GM23338 (cell line): Measurements from ENCODE around the gene SLC7A14. TPM values are rescaled to one million over a fixed set of nuclear protein-coding genes. Genes with fewer than 3 reads are reported as not detected.

Experiments used
- ATAC-seq: fragments of 200-7000 bp; cut with Tn5 transposase; 3 replicates; pipeline ENCODE4 v1.9.1; 2020
- DNase-seq: peaks from one replicate; pipeline ENCODE4 v3.0.0-alpha.2; 2015; ENCODE audit warnings: low spot score
- H2AFZ ChIP-seq: fragments of 200-600 bp; sonication (generic); 2 replicates; pipeline ENCODE4 v1.8.0; 2016; ENCODE audit warnings: antibody characterized with exemption, mild to moderate bottlenecking, moderate library complexity
- H3F3A ChIP-seq: fragments of 200-600 bp; sonication (generic); replicated peaks from 2 replicates; pipeline ENCODE4 v1.8.0; 2017; ENCODE audit warnings: antibody characterized with exemption, mixed run types, low read depth
- H3K27ac ChIP-seq: fragments of 200-600 bp; sonication (generic); 2 replicates; pipeline ENCODE4 v1.6.1; 2016; ENCODE audit warnings: low read depth
- H3K27me3 ChIP-seq: fragments of 200-600 bp; sonication (generic); 2 replicates; pipeline ENCODE4 v1.8.0; 2016; ENCODE audit warnings: mild to moderate bottlenecking, mixed run types, moderate library complexity; ENCODE audit not compliant: insufficient read depth
- H3K36me3 ChIP-seq: fragments of 200-600 bp; sonication (generic); 2 replicates; pipeline ENCODE4 v1.8.0; 2016; ENCODE audit warnings: mild to moderate bottlenecking; ENCODE audit not compliant: insufficient read depth
- H3K4me1 ChIP-seq: fragments of 200-600 bp; sonication (generic); 2 replicates; pipeline ENCODE4 v1.8.0; 2016; ENCODE audit warnings: mild to moderate bottlenecking, moderate library complexity; ENCODE audit not compliant: insufficient read depth
- H3K4me2 ChIP-seq: fragments of 200-600 bp; sonication (generic); 2 replicates; pipeline ENCODE4 v1.7.1; 2017; ENCODE audit warnings: mixed run types
- H3K4me3 ChIP-seq: fragments of 200-600 bp; sonication (generic); 2 replicates; pipeline ENCODE4 v1.6.1; 2016; ENCODE audit warnings: mixed run types
- H3K79me2 ChIP-seq: fragments of 200-600 bp; sonication (generic); replicated peaks from 2 replicates; pipeline ENCODE4 v1.8.0; 2017; ENCODE audit warnings: mild to moderate bottlenecking; ENCODE audit not compliant: insufficient read depth
- H3K9me2 ChIP-seq: fragments of 200-600 bp; sonication (generic); 2 replicates; pipeline ENCODE4 v1.8.0; 2017; ENCODE audit not compliant: insufficient read depth
- H4K20me1 ChIP-seq: fragments of 200-600 bp; sonication (generic); replicated peaks from 2 replicates; pipeline ENCODE4 v1.8.0; 2017; ENCODE audit warnings: mild to moderate bottlenecking; ENCODE audit not compliant: insufficient read depth
- H3K27ac Mint-ChIP-seq: 2 replicates; pipeline ENCODE4 v1.8.0; 2020; ENCODE audit warnings: inconsistent platforms, mild to moderate bottlenecking, moderate library complexity, mixed read lengths
- H3K27me3 Mint-ChIP-seq: 3 replicates; pipeline ENCODE4 v1.8.0; 2022; ENCODE audit warnings: low read depth, mild to moderate bottlenecking, moderate library complexity, mixed read lengths, inconsistent platforms; ENCODE audit not compliant: insufficient read depth, poor library complexity
- H3K36me3 Mint-ChIP-seq: 3 replicates; pipeline ENCODE4 v1.8.0; 2021; ENCODE audit warnings: low read depth, mild to moderate bottlenecking, inconsistent platforms, moderate library complexity, mixed read lengths
- H3K4me1 Mint-ChIP-seq: 3 replicates; pipeline ENCODE4 v1.8.0; 2020; ENCODE audit warnings: mild to moderate bottlenecking, inconsistent platforms, mixed read lengths
- H3K4me3 Mint-ChIP-seq: 3 replicates; pipeline ENCODE4 v1.8.0; 2021; ENCODE audit warnings: moderate library complexity, mild to moderate bottlenecking, inconsistent platforms, mixed read lengths
- H3K9me3 Mint-ChIP-seq: 3 replicates; pipeline ENCODE4 v1.8.0; 2020; ENCODE audit warnings: moderate library complexity, mild to moderate bottlenecking, inconsistent platforms, mixed read lengths
- CTCF ChIP-seq, 2 experiments: fragments of 200-600 bp in 1 of 2; sonication (generic) in 1 of 2; conservative IDR thresholded peaks; 2 replicates each; pipeline versions ENCODE4 v1.5.1 to v1.6.1; 2016 to 2017; ENCODE audit warnings: antibody characterized with exemption in 2 of 2, low read depth in 2 of 2, mild to moderate bottlenecking in 2 of 2, moderate library complexity in 1 of 2
- EZH2 ChIP-seq: fragments of 200-600 bp; sonication (generic); IDR thresholded peaks from one replicate; pipeline ENCODE4 v1.8.0; 2017; ENCODE audit warnings: antibody characterized with exemption, mild to moderate bottlenecking, low read depth; ENCODE audit not compliant: unreplicated experiment
- EZH2phosphoT487 ChIP-seq: fragments of 200-600 bp; sonication (generic); IDR thresholded peaks from one replicate; pipeline ENCODE4 v1.8.1; 2018; ENCODE audit warnings: antibody characterized with exemption; ENCODE audit not compliant: unreplicated experiment
- JUNB ChIP-seq: IDR thresholded peaks from one replicate; pipeline ENCODE4 v1.6.1; 2016; ENCODE audit warnings: antibody characterized with exemption; ENCODE audit not compliant: unreplicated experiment
- NANOG ChIP-seq: IDR thresholded peaks from 2 replicates; pipeline ENCODE4 v1.6.1; 2016; ENCODE audit warnings: antibody characterized with exemption, borderline replicate concordance
- POLR2AphosphoS5 ChIP-seq: IDR thresholded peaks from 2 replicates; pipeline ENCODE4 v1.6.1; 2016; ENCODE audit warnings: antibody characterized with exemption, low read depth
- ZNF114 ChIP-seq: fragments of 250-450 bp; sonication (Bioruptor Pico); IDR thresholded peaks from 2 replicates; pipeline ENCODE4 v1.5.0; 2020; ENCODE audit warnings: mild to moderate bottlenecking, moderate library complexity
- ZNF331 ChIP-seq: fragments of 250-450 bp; sonication (Bioruptor Pico); IDR thresholded peaks from 2 replicates; pipeline ENCODE4 v1.5.0; 2020; ENCODE audit warnings: low read depth, mild to moderate bottlenecking, moderate library complexity
- polyA plus RNA-seq: library from polyadenylated mRNA; unstranded; fragments of >200 nt; fragmentation: Nextera tagmentation; extraction: Ambion mirVana; gene quantifications from 2 replicates; pipeline ENCODE4 v1.2.1, GENCODE V29; 2016
- total RNA-seq: library from RNA; depleted of rRNA; stranded (reverse); fragments of >200 nt; shearing (Covaris generic); gene quantifications from 2 replicates; pipeline ENCODE4 v1.2.3, GENCODE V29; 2014
- TF ChIP-seq, protein P1 (sequence below): IDR thresholded peaks from one replicate; pipeline ENCODE4 v1.6.1; 2018; ENCODE audit warnings: antibody characterized with exemption; ENCODE audit not compliant: unreplicated experiment

SLC7A14 gene
- total and polyA plus RNA-seq, 2 experiments from 2014 or later, result 0.49 to 0.82 TPM

DNA sequence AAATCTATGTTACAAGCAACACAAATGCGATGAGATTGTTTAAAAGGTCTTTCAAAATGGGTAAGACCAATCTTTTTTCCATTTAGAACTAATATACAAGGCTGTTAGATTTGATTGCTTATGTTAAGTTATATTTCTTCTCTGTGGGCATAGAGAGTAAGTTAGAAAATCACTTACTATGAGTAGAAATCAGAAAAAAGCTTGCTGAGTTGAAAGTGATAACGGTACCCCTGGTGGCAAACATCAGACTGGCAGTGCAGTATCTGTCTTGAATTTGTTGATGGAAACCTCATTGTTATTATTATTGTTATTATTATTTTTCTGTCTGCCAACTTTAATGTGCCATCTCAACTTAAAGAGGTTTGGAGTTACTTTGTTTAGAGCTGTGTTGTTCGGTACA, 154.8 kb downstream of the SLC7A14 start:
- DNase-seq, result no peak

GRCh38 chr3:170429050-170429449, 156.8 kb downstream of the SLC7A14 start:
- Mint-ChIP-seq H3K4me1 (peaks cover 18% of the 10 kb centered on the region), H3K36me3 (0 out of 3 replicates have a peak, but pooled peaks cover 3% of the 10 kb centered on the region), H3K27ac (no peak overlapping the region), H3K9me3 (no peaks in the 10 kb centered on the region), H3K27me3 (no peaks in the 10 kb centered on the region), H3K4me3 (no peak overlapping the region)
- no peaks in the 10 kb centered on the region for H4K20me1 ChIP-seq
- H3K79me2 ChIP-seq, result no peaks in the 10 kb centered on the region
- H3K4me2 ChIP-seq, result no peak overlapping the region
- no peak for DNase-seq
- no peaks in the 10 kb centered on the region for H3F3A ChIP-seq
- no peak for ATAC-seq
- no peaks in the 10 kb centered on the region for H3K4me1 ChIP-seq
- H3K9me2 ChIP-seq, result 0 out of 2 replicates have a peak, but pooled peaks cover 3% of the 10 kb centered on the region
- H3K27me3 ChIP-seq, result no peaks in the 10 kb centered on the region
- no peak overlapping the region for H3K27ac ChIP-seq
- H3K36me3 ChIP-seq, result no peaks in the 10 kb centered on the region
- no peak overlapping the region for H2AFZ ChIP-seq
- H3K4me3 ChIP-seq, result no peak overlapping the region
- TF ChIP-seq JUNB (no peak), ZNF114 (CRISPR knock-in tag) (no peak), POLR2AphosphoS5 (no peak), CTCF (conservative IDR thresholded peaks at IDR 0.05; ENCODE audit: low read depth in 2 of 2) (no peak), EZH2 (no peak), EZH2phosphoT487 (no peak)
- TF ChIP-seq, protein P1, sequence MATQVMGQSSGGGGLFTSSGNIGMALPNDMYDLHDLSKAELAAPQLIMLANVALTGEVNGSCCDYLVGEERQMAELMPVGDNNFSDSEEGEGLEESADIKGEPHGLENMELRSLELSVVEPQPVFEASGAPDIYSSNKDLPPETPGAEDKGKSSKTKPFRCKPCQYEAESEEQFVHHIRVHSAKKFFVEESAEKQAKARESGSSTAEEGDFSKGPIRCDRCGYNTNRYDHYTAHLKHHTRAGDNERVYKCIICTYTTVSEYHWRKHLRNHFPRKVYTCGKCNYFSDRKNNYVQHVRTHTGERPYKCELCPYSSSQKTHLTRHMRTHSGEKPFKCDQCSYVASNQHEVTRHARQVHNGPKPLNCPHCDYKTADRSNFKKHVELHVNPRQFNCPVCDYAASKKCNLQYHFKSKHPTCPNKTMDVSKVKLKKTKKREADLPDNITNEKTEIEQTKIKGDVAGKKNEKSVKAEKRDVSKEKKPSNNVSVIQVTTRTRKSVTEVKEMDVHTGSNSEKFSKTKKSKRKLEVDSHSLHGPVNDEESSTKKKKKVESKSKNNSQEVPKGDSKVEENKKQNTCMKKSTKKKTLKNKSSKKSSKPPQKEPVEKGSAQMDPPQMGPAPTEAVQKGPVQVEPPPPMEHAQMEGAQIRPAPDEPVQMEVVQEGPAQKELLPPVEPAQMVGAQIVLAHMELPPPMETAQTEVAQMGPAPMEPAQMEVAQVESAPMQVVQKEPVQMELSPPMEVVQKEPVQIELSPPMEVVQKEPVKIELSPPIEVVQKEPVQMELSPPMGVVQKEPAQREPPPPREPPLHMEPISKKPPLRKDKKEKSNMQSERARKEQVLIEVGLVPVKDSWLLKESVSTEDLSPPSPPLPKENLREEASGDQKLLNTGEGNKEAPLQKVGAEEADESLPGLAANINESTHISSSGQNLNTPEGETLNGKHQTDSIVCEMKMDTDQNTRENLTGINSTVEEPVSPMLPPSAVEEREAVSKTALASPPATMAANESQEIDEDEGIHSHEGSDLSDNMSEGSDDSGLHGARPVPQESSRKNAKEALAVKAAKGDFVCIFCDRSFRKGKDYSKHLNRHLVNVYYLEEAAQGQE, result no peak

More for the DNA sequence above, 154.8 kb downstream of the SLC7A14 start:
- Histone ChIP-seq H3K4me3 (no peak overlapping the region), H2AFZ (no peak overlapping the region), H4K20me1 (no peaks in the 10 kb centered on the region), H3K27me3 (no peaks in the 10 kb centered on the region), H3K79me2 (no peaks in the 10 kb centered on the region), H3K9me2 (0 out of 2 replicates have a peak, but pooled peaks cover 3% of the 10 kb centered on the region), H3F3A (no peaks in the 10 kb centered on the region), H3K27ac (no peak overlapping the region), H3K4me1 (no peaks in the 10 kb centered on the region), H3K36me3 (no peaks in the 10 kb centered on the region), H3K4me2 (no peak overlapping the region)
- TF ChIP-seq NANOG, result no peak
- peak in 1 of 2 experiments; percentile 44; a peak in 2 of 4 replicates for TF ChIP-seq CTCF (conservative IDR thresholded peaks at IDR 0.05; ENCODE audit: low read depth in 2 of 2)
- no peak for TF ChIP-seq ZNF331 (CRISPR knock-in tag)
- H3K36me3 Mint-ChIP-seq, result no peaks in the 10 kb centered on the region
- ATAC-seq, result no peak
- peaks cover 10% of the 10 kb centered on the region for H3K4me1 Mint-ChIP-seq
- no peaks in the 10 kb centered on the region for H3K27me3 Mint-ChIP-seq
- no peaks in the 10 kb centered on the region for H3K9me3 Mint-ChIP-seq
- no peak overlapping the region for H3K4me3 Mint-ChIP-seq
- H3K27ac Mint-ChIP-seq, result no peak overlapping the region
